Stomach (tissue), 4 donors: ENCODE results near the gene CDH23.

Experiments used
- POLR2A ChIP-seq, 4 donors: fragments of 450-650 bp; IDR thresholded peaks; one replicate each; pipeline ENCODE4 v1.6.1; 2016; ENCODE audit warnings: antibody characterized with exemption in 4 of 4, control low read depth in 2 of 4, mild to moderate bottlenecking in 1 of 4, moderate library complexity in 1 of 4
- TF ChIP-seq, protein P1 (sequence below), 7 experiments: fragments of 450-650 bp in 4 of 7; fragments of 200-600 bp in 3 of 7; sonication (generic) in 3 of 7; IDR thresholded peaks; one replicate each; pipeline ENCODE4 v1.5.1; 2016 to 2019; ENCODE audit warnings: antibody characterized with exemption in 7 of 7, control low read depth in 2 of 7, mild to moderate bottlenecking in 1 of 7

DNA sequence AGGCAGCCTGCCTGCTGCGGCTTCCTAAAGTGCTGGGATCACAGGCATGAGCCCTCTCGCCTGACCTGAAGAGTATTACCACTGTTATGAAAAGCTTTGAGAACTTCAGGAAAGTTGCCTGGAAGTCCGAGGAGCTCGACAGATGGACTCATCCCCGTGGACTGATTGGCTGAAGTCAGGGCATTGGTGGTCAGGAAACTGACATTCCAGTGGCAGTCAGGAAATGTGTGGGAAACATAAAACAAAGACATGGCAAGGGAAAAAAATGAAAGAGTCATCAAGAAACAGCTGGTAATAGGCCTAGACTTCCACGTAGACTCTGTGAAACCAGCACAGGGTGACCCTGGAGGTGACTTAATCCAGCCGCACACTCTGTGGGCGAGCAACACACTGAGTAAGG is 123.3 kb downstream of the CDH23 start:
- TF ChIP-seq, protein P1, sequence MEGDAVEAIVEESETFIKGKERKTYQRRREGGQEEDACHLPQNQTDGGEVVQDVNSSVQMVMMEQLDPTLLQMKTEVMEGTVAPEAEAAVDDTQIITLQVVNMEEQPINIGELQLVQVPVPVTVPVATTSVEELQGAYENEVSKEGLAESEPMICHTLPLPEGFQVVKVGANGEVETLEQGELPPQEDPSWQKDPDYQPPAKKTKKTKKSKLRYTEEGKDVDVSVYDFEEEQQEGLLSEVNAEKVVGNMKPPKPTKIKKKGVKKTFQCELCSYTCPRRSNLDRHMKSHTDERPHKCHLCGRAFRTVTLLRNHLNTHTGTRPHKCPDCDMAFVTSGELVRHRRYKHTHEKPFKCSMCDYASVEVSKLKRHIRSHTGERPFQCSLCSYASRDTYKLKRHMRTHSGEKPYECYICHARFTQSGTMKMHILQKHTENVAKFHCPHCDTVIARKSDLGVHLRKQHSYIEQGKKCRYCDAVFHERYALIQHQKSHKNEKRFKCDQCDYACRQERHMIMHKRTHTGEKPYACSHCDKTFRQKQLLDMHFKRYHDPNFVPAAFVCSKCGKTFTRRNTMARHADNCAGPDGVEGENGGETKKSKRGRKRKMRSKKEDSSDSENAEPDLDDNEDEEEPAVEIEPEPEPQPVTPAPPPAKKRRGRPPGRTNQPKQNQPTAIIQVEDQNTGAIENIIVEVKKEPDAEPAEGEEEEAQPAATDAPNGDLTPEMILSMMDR (IDR thresholded peaks at IDR 0.05), result no peak
- no peak for TF ChIP-seq POLR2A (IDR thresholded peaks at IDR 0.05)
